Keratinocyte (primary cell): ENCODE measurements around the gene ZBTB38. TPM values are rescaled to one million over a fixed set of nuclear protein-coding genes. Genes with fewer than 3 reads are reported as not detected.
A peak's percentile ranks its signal among the peaks of the same experiment; 100 is the strongest.

ENCODE experiments used
- DNase-seq: peaks from one replicate; pipeline ENCODE4 v3.0.0-alpha.2; 2011; ENCODE audit warnings: low read depth, missing footprints, low spot score
- FAIRE-seq: peaks from 2 replicates; lab custom pipeline; 2011; peaks lifted over from hg19 to GRCh38; lab: Jason Lieb, UNC
- H2AFZ ChIP-seq: 2 replicates; pipeline ENCODE4 v1.6.0; 2012; ENCODE audit warnings: low read length, control low read depth, inconsistent platforms; ENCODE audit not compliant: control insufficient read depth
- H3K27ac ChIP-seq: 2 replicates; pipeline ENCODE4 v1.5.1; 2011; ENCODE audit warnings: low read length; ENCODE audit not compliant: control insufficient read depth, insufficient read depth
- H3K27me3 ChIP-seq: 3 replicates; pipeline ENCODE4 v1.6.0; 2011; ENCODE audit warnings: low read length; ENCODE audit not compliant: control insufficient read depth, insufficient read depth; ENCODE audit errors: extremely low read depth
- H3K36me3 ChIP-seq, 2 experiments: 2 replicates in 1 of 2; 3 replicates in 1 of 2; pipeline ENCODE4 v1.5.1; 2011; ENCODE audit warnings: low read length in 2 of 2, mild to moderate bottlenecking in 1 of 2; ENCODE audit not compliant: control insufficient read depth in 2 of 2, insufficient read depth in 2 of 2; ENCODE audit errors: extremely low read depth in 1 of 2
- H3K4me1 ChIP-seq: 3 replicates; pipeline ENCODE4 v1.5.1; 2011; ENCODE audit warnings: low read length; ENCODE audit not compliant: control insufficient read depth, insufficient read depth; ENCODE audit errors: extremely low read depth
- H3K4me2 ChIP-seq: 3 replicates; pipeline ENCODE4 v1.6.0; 2011; ENCODE audit warnings: low read depth, low read length; ENCODE audit not compliant: control insufficient read depth, insufficient read depth; ENCODE audit errors: extremely low read depth
- H3K4me3 ChIP-seq, 3 experiments: fragments of 200-600 bp in 1 of 3; sonication (generic) in 1 of 3; 2 replicates in 2 of 3; 3 replicates in 1 of 3; pipeline ENCODE4 v1.5.1; 2011 to 2016; ENCODE audit warnings: low read length in 3 of 3, mild to moderate bottlenecking in 3 of 3, control low read depth in 2 of 3, inconsistent platforms in 1 of 3, low read depth in 1 of 3, mixed read lengths in 1 of 3, mixed run types in 1 of 3, moderate library complexity in 1 of 3; ENCODE audit not compliant: control insufficient read depth in 2 of 3, insufficient read depth in 2 of 3; ENCODE audit errors: extremely low read depth in 1 of 3
- H3K79me2 ChIP-seq: 2 replicates; pipeline ENCODE4 v1.6.0; 2012; ENCODE audit warnings: low read length; ENCODE audit not compliant: control insufficient read depth, insufficient read depth
- H3K9ac ChIP-seq: 3 replicates; pipeline ENCODE4 v1.6.0; 2011; ENCODE audit warnings: low read length; ENCODE audit not compliant: control insufficient read depth, insufficient read depth; ENCODE audit errors: extremely low read depth
- H3K9me1 ChIP-seq: 3 replicates; pipeline ENCODE4 v1.6.0; 2011; ENCODE audit warnings: low read length; ENCODE audit not compliant: control insufficient read depth, insufficient read depth; ENCODE audit errors: extremely low read depth
- H3K9me3 ChIP-seq: 2 replicates; pipeline ENCODE4 v1.5.1; 2012; ENCODE audit warnings: low read depth, low read length; ENCODE audit not compliant: control insufficient read depth
- H4K20me1 ChIP-seq: 3 replicates; pipeline ENCODE4 v1.6.0; 2011; ENCODE audit warnings: low read length; ENCODE audit not compliant: control insufficient read depth, insufficient read depth; ENCODE audit errors: extremely low read depth
- EZH2 ChIP-seq: IDR thresholded peaks from one replicate; pipeline ENCODE4 v1.6.1; 2012; ENCODE audit warnings: inconsistent platforms, mild to moderate bottlenecking, low read length, moderate library complexity
- dilution Hi-C: fragments of 300-500 bp; cut with MboI; formaldehyde crosslinking; loops from one replicate; pipeline ENCODE4 v1.7.0; 2020; ENCODE audit warnings: low sequenced_read_pairs; ENCODE audit not compliant: extremely low pct_ligation_motif_present
- polyA plus RNA-seq, 5 experiments: library from polyadenylated mRNA; depleted of rRNA in 3 of 5; stranded (reverse) in 3 of 5; stranded (forward) in 1 of 5; unstranded in 1 of 5; fragments of >200 nt; gene quantifications; 1 replicate in 1 of 5; 2 replicates in 3 of 5; 3 replicates in 1 of 5; pipeline versions ENCODE4 v1.2.1 to v1.2.3, GENCODE V29; 2011 to 2012; ENCODE audit warnings: missing spikeins in 2 of 5, low read depth in 1 of 5, low replicate concordance in 1 of 5
- TF ChIP-seq, protein P1 (sequence below), 3 experiments: IDR thresholded peaks in 1 of 3; conservative IDR thresholded peaks in 1 of 3; optimal IDR thresholded peaks in 1 of 3; 2 replicates in 2 of 3; 3 replicates in 1 of 3; pipeline versions ENCODE3 to v1.5.1; 2011; ENCODE audit warnings: low read length in 3 of 3, mild to moderate bottlenecking in 3 of 3, moderate library complexity in 2 of 3, control low read depth in 1 of 3, inconsistent platforms in 1 of 3; ENCODE audit not compliant: insufficient read depth in 2 of 3; ENCODE audit errors: extremely low read depth in 1 of 3

Gene ZBTB38
- polyA plus RNA-seq, 1 donor (not counting 4 experiments of a cell fraction or from before 2014, with no cell fraction given): 34.9 TPM

DNA sequence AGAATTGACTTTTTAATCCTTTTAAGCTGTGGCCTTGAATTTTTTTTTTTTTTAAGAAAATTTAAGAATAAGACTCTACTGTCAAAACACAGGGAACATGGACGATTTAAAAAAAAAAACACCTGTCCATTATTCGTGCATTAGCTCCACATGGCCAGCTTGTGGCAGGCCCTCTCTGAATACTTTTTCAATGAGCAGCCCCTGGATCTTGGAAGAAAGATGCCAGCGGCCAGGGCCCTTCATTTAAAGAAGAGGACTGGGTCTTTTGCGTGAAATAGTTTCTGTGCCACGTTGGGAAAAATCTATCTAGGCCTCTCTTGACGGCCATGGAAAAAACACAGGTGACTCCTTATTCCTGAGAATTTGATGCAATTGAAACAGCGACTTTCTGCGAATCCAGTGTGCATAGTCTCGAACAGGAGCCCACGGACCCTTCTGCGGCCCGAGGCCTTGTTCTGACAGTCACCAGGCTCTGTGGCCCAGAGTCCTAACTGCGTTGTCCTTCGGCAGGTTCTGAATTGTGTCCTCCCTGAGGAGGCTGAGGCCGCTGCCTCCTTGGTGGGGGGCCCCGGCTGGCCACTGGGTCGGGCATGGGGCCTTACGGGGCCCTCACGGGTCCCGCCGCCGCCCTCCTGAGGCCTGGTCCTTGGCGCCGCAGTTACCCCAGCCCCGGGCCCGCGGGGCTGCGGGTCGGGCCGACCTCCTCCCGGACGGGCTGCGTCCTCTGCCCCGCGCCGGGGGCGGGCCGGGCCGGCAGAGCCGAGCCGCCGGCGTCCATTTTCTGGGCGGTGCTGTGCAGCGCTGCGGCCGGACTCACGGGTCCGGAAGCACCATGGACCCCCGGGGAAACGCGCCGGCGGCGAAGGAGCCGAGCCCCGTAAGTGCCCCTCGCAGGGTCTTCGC is 33.5 kb downstream of the ZBTB38 start:
- H3K27ac ChIP-seq: peak overlapping the region; percentile 80
- no peaks in the 10 kb centered on the region for H3K9me3 ChIP-seq
- peak overlapping the region; percentile 52 to 74 (median 64) for H3K4me3 ChIP-seq
- H3K79me2 ChIP-seq: peaks cover 28% of the 10 kb centered on the region
- H3K9me1 ChIP-seq: no peaks in the 10 kb centered on the region
- peaks cover 16 to 21% of the 10 kb centered on the region in 2 experiments for H3K36me3 ChIP-seq
- DNase-seq: no peak
- no peaks in the 10 kb centered on the region for H4K20me1 ChIP-seq
- peak overlapping the region; percentile 82 for H3K4me2 ChIP-seq
- dilution Hi-C loops: no loop called here
- no peaks in the 10 kb centered on the region for H3K27me3 ChIP-seq
- H3K9ac ChIP-seq: peak overlapping the region; percentile 75
- FAIRE-seq: no peak
- no peak for TF ChIP-seq EZH2
- TF ChIP-seq, protein P1, sequence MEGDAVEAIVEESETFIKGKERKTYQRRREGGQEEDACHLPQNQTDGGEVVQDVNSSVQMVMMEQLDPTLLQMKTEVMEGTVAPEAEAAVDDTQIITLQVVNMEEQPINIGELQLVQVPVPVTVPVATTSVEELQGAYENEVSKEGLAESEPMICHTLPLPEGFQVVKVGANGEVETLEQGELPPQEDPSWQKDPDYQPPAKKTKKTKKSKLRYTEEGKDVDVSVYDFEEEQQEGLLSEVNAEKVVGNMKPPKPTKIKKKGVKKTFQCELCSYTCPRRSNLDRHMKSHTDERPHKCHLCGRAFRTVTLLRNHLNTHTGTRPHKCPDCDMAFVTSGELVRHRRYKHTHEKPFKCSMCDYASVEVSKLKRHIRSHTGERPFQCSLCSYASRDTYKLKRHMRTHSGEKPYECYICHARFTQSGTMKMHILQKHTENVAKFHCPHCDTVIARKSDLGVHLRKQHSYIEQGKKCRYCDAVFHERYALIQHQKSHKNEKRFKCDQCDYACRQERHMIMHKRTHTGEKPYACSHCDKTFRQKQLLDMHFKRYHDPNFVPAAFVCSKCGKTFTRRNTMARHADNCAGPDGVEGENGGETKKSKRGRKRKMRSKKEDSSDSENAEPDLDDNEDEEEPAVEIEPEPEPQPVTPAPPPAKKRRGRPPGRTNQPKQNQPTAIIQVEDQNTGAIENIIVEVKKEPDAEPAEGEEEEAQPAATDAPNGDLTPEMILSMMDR (optimal IDR thresholded peaks at IDR 0.05 in 1 of 3, IDR thresholded peaks at IDR 0.05 in 1 of 3, conservative IDR thresholded peaks at IDR 0.05 in 1 of 3; ENCODE audit: extremely low read depth in 1 of 3, insufficient read depth in 2 of 3, low read length in 3 of 3): no peak
- H3K4me1 ChIP-seq: peaks cover 53% of the 10 kb centered on the region
- peak overlapping the region; percentile 81 for H2AFZ ChIP-seq

DNA sequence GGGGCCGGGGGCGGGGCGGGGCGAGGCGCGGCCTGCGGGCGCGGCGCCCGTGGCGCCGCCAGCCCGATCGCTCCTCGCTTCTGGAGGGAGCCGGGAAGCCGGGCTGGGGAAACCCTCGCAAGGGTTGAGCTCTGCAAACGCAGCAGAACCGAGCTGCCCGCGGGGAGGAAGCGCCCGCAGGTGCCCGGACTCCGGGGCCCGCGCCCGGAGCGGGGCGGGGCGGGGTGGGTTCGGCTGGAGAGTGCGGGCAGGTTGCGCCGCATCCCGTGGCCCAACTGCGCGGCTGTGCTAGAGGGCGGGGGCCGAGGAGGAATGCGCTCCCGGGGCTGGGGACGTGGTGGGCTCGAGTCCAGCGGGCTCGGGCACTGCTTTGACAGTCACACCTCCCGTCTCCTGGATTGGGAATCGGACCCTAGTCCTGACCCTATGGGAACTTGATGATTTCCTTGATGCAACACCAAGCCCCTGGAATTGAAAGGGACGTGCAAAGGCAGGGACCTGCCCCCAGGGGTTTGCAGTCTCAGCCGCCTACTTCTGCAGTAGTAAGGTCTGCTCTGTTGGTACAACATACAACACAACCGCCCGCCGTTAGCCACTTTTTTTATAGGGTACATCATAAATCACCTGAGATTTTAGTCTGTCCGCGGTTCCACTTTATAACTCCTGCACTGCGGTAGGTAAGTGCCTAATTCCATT is 34.3 kb downstream of the ZBTB38 start:
- TF ChIP-seq, protein P1 (optimal IDR thresholded peaks at IDR 0.05 in 1 of 3, IDR thresholded peaks at IDR 0.05 in 1 of 3, conservative IDR thresholded peaks at IDR 0.05 in 1 of 3; ENCODE audit: extremely low read depth in 1 of 3, insufficient read depth in 2 of 3, low read length in 3 of 3): no peak
- no peak for TF ChIP-seq EZH2
- no peaks in the 10 kb centered on the region for H3K27me3 ChIP-seq
- H3K79me2 ChIP-seq: peaks cover 30% of the 10 kb centered on the region
- dilution Hi-C loops: no loop called here
- H2AFZ ChIP-seq: peak overlapping the region; percentile 35
- DNase-seq (no peak), FAIRE-seq (no peak)
- peak overlapping the region; percentile 80 for H3K27ac ChIP-seq
- no peaks in the 10 kb centered on the region for H3K9me1 ChIP-seq
- H3K4me1 ChIP-seq: peaks cover 61% of the 10 kb centered on the region
- H3K4me2 ChIP-seq: peak overlapping the region; percentile 82
- H4K20me1 ChIP-seq: no peaks in the 10 kb centered on the region
- no peaks in the 10 kb centered on the region for H3K9me3 ChIP-seq
- peak overlapping the region; percentile 75 for H3K9ac ChIP-seq
- H3K4me3 ChIP-seq: peak overlapping the region; percentile 52 to 74 (median 64)
- H3K36me3 ChIP-seq: peaks cover 13 to 21% of the 10 kb centered on the region in 2 experiments
